Upper lobe of right lung (tissue), 1 donor: ENCODE measurements around the gene ZBTB44. TPM values are rescaled to one million over a fixed set of nuclear protein-coding genes. Genes with fewer than 3 reads are reported as not detected.

Experiments
- ATAC-seq: fragments of 200-7000 bp; cut with Tn5 transposase; one replicate; pipeline ENCODE4 v1.9.1; 2020; ENCODE audit warnings: mild to moderate bottlenecking, moderate library complexity
- DNase-seq: peaks from one replicate; pipeline ENCODE4 v3.0.0-alpha.2; 2020
- H3K27ac ChIP-seq: fragments of 200-600 bp; one replicate; pipeline ENCODE4 v1.8.0; 2022
- H3K27me3 ChIP-seq: fragments of 200-600 bp; one replicate; pipeline ENCODE4 v1.8.0; 2022; ENCODE audit warnings: mild to moderate bottlenecking
- H3K36me3 ChIP-seq: fragments of 200-600 bp; one replicate; pipeline ENCODE4 v1.8.0; 2022
- H3K4me1 ChIP-seq: fragments of 200-600 bp; one replicate; pipeline ENCODE4 v1.8.0; 2022
- H3K4me3 ChIP-seq: fragments of 200-600 bp; one replicate; pipeline ENCODE4 v1.8.0; 2022; ENCODE audit warnings: mild to moderate bottlenecking
- H3K9me3 ChIP-seq: fragments of 200-600 bp; one replicate; pipeline ENCODE4 v1.8.0; 2022
- intact Hi-C: fragments of 100-400 bp; cut with DNase I; formaldehyde crosslinking; loops from one replicate; pipeline ENCODE4 v1.11.0; 2022
- long read RNA-seq: library from polyadenylated mRNA; unstranded; transcript quantifications from one replicate; pipeline ENCODE4 v2.0.0, GENCODE V29; 2021
- total RNA-seq: library from RNA; stranded (reverse); fragmentation: NEBNext Ultra II Directional; extraction: Animal tissue kit (Norgen Biotek cat#: 25700); gene quantifications from one replicate; pipeline ENCODE4 v1.2.1, GENCODE V29; 2021
- TF ChIP-seq, protein P1 (sequence below): fragments of 200-600 bp; IDR thresholded peaks from one replicate; pipeline ENCODE4 v1.8.0; 2022; ENCODE audit warnings: antibody characterized with exemption
- donor health status: DM: no; HTN: yes; CAD: no; lungs with severe emphysema.

ZBTB44 gene
- total RNA-seq: 52.9 TPM
- long read RNA-seq, full-length matches to known transcripts: 1 of 9 reads
- long read RNA-seq, partial matches to known transcripts: 0 of 9 reads
- long read RNA-seq, other reads (novel, unspliced or antisense): 8 of 9 reads

DNA sequence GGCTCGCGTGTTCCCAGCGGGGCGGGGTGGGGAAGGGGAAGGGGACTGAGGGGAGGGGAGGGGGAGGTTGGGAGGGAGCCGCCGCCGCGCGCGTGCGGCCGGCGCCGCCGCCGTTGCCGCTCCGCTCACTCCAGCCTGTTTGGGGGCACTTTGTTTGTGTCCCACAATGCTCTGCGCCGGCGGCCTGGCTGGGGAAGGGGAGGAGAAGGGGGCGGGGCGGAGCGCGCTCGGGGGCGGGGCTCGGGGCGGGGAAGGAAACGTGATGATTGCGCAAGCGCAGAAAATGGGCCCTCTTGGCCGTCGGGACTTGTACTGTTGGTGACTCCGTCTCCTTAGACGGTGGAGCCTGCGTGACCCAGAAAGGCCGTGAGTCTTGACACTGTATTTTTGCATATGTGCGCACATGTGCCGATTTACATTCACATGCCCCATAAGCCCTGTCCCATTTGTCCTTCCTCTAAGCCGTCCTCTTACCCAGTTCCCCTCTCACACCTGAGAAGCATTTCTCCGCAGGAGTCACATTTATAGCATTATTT is at the start of gene ZBTB44:
Gene ZBTB44, minus strand, starts transcription at position 168 of the 536 bp plus-strand sequence. CDS start 53,044 bp downstream, outside the sequence.
- ATAC-seq: peak; percentile 96
- H3K9me3 ChIP-seq: no peaks in the 10 kb centered on the region
- H3K36me3 ChIP-seq: no peaks in the 10 kb centered on the region
- H3K4me3 ChIP-seq: peak within 1 kb of the TSS; percentile 89
- no peaks in the 10 kb centered on the region for H3K27me3 ChIP-seq
- TF ChIP-seq, protein P1, sequence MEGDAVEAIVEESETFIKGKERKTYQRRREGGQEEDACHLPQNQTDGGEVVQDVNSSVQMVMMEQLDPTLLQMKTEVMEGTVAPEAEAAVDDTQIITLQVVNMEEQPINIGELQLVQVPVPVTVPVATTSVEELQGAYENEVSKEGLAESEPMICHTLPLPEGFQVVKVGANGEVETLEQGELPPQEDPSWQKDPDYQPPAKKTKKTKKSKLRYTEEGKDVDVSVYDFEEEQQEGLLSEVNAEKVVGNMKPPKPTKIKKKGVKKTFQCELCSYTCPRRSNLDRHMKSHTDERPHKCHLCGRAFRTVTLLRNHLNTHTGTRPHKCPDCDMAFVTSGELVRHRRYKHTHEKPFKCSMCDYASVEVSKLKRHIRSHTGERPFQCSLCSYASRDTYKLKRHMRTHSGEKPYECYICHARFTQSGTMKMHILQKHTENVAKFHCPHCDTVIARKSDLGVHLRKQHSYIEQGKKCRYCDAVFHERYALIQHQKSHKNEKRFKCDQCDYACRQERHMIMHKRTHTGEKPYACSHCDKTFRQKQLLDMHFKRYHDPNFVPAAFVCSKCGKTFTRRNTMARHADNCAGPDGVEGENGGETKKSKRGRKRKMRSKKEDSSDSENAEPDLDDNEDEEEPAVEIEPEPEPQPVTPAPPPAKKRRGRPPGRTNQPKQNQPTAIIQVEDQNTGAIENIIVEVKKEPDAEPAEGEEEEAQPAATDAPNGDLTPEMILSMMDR: no peak
- H3K4me1 ChIP-seq: peaks cover 21% of the 10 kb centered on the region
- intact Hi-C loops: no loop called here
- DNase-seq: peak; percentile 96
- peak within 1 kb of the TSS; percentile 90 for H3K27ac ChIP-seq

DNA sequence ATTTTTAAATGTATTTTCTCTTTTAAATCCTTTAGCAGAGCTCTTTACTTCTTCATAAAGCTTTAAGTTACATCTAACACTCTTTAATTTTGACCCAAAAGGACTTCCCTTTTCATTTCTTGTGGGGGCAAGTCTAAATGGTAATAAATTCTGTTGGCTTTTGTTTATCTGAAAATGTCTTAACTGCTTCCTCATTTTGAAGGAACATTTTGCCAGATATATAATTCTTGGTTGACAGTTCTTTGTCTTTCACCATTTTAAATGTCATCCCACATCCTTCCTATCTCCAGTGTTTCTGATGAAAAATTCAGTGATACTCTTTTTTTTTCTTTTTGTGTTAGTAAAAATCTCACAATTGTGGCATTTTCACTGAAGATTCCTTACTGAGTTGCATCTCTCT is 44.7 kb upstream of the ZBTB44 start:
- Histone ChIP-seq H3K27me3 (no peaks in the 10 kb centered on the region), H3K27ac (no peak overlapping the region), H3K4me3 (no peak overlapping the region), H3K36me3 (no peaks in the 10 kb centered on the region), H3K9me3 (peaks cover 10% of the 10 kb centered on the region), H3K4me1 (no peaks in the 10 kb centered on the region)
- no peak for ATAC-seq
- TF ChIP-seq, protein P1: no peak
- no peak for DNase-seq
- intact Hi-C loops: no loop called here

DNA sequence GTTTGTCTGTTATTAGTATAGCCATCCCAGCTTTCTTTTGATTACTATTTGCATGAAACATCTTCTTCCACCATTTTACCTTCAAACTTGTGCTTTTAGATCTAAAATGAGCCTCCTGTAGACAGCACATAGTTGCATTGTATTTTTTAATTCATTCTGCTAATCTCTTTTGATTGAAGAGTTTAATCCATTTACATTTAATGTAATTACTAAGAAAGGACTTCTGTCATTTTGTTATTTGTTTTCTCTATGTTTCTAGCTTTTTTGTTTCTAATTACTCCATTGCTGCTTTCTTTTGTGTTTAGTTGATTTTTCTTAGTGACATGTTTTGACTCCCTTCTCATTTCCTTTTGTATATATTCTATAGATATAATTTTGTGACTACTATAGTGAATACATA is 43.7 kb upstream of the ZBTB44 start:
- TF ChIP-seq, protein P1: no peak
- H3K27me3 ChIP-seq: no peaks in the 10 kb centered on the region
- DNase-seq (no peak), ATAC-seq (no peak)
- no peak overlapping the region for H3K27ac ChIP-seq
- intact Hi-C loops: no loop called here
- H3K36me3 ChIP-seq: no peaks in the 10 kb centered on the region
- H3K4me1 ChIP-seq: no peaks in the 10 kb centered on the region
- peaks cover 10% of the 10 kb centered on the region for H3K9me3 ChIP-seq
- H3K4me3 ChIP-seq: no peak overlapping the region

DNA sequence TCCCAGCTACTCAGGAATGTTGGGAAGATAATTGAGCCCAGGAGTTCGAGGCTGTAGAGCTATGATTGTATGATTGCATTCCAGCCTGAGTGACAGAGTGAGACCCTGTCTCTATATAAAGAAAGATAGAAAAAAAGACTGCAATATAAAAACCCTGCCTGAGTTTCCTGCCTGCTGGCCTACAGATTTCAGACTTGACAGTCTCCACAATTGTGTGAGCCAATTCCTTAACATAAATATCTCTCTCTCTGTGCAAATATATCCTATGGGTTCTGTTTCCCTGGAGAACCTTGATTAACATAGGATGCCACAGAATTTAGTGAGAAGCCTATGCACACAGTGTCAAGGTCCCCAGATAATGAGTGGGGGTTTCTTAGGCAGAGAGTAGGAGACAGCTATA is 32.5 kb upstream of the ZBTB44 start:
- no peaks in the 10 kb centered on the region for H3K9me3 ChIP-seq
- DNase-seq (no peak), ATAC-seq (no peak)
- H3K27me3 ChIP-seq: no peaks in the 10 kb centered on the region
- H3K4me3 ChIP-seq: no peak overlapping the region
- no peak overlapping the region for H3K27ac ChIP-seq
- H3K4me1 ChIP-seq: no peaks in the 10 kb centered on the region
- no peaks in the 10 kb centered on the region for H3K36me3 ChIP-seq
- TF ChIP-seq, protein P1: no peak
- intact Hi-C loops: no loop called here

DNA sequence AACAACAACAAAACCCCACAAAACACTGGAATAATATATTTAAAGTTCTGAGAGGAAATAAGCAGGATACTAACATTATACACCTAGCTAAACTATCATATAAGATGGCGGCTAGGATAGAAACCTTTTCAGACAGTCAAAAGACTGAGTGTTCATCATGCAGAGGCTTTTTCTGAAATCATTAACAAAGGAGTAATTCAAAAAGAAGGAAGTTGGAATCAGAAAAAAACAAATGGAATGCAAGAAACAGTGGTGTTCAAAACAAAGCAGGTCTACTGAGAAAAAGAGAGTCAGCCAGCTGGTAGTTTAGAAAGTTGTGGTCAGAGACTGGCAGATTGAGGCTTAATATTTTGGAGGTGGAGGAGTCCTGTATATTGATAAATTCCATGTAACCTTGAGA is 30.1 kb upstream of the ZBTB44 start:
- intact Hi-C loops: no loop called here
- H3K9me3 ChIP-seq: no peaks in the 10 kb centered on the region
- DNase-seq (no peak), ATAC-seq (no peak)
- no peaks in the 10 kb centered on the region for H3K4me1 ChIP-seq
- no peaks in the 10 kb centered on the region for H3K27me3 ChIP-seq
- TF ChIP-seq, protein P1: no peak
- H3K36me3 ChIP-seq: no peaks in the 10 kb centered on the region
- no peak overlapping the region for H3K4me3 ChIP-seq
- H3K27ac ChIP-seq: no peak overlapping the region
